ENCODE measurements around the gene EIF2B2. TPM values are rescaled to one million over a fixed set of nuclear protein-coding genes. Genes with fewer than 3 reads are reported as not detected.

The EIF2B2 gene
- total and polyA plus RNA-seq, 2 experiments from 2014 or later = 39.2 to 40.5 TPM

DNA sequence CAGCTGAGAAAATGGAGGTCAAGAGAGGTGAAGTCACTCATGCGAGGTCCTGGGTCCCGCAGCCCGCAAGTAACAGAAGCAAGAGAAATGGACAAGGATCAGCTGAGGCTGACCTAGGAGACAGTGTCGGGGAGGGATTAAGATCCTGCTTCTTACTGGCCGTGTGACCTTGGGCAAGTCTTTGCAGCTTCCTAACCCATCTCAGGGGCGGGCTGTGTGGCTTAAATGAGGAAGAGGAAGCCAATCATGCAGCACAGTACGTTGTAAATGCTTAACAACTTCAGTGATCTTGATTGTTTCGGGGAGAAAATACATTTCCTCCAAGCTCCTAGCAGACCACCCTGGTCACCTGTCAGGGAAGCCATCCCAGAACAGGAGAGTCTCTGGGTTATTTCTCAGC, 40.2 kb upstream of the EIF2B2 start (continued):
- TF ChIP-seq, protein P1, sequence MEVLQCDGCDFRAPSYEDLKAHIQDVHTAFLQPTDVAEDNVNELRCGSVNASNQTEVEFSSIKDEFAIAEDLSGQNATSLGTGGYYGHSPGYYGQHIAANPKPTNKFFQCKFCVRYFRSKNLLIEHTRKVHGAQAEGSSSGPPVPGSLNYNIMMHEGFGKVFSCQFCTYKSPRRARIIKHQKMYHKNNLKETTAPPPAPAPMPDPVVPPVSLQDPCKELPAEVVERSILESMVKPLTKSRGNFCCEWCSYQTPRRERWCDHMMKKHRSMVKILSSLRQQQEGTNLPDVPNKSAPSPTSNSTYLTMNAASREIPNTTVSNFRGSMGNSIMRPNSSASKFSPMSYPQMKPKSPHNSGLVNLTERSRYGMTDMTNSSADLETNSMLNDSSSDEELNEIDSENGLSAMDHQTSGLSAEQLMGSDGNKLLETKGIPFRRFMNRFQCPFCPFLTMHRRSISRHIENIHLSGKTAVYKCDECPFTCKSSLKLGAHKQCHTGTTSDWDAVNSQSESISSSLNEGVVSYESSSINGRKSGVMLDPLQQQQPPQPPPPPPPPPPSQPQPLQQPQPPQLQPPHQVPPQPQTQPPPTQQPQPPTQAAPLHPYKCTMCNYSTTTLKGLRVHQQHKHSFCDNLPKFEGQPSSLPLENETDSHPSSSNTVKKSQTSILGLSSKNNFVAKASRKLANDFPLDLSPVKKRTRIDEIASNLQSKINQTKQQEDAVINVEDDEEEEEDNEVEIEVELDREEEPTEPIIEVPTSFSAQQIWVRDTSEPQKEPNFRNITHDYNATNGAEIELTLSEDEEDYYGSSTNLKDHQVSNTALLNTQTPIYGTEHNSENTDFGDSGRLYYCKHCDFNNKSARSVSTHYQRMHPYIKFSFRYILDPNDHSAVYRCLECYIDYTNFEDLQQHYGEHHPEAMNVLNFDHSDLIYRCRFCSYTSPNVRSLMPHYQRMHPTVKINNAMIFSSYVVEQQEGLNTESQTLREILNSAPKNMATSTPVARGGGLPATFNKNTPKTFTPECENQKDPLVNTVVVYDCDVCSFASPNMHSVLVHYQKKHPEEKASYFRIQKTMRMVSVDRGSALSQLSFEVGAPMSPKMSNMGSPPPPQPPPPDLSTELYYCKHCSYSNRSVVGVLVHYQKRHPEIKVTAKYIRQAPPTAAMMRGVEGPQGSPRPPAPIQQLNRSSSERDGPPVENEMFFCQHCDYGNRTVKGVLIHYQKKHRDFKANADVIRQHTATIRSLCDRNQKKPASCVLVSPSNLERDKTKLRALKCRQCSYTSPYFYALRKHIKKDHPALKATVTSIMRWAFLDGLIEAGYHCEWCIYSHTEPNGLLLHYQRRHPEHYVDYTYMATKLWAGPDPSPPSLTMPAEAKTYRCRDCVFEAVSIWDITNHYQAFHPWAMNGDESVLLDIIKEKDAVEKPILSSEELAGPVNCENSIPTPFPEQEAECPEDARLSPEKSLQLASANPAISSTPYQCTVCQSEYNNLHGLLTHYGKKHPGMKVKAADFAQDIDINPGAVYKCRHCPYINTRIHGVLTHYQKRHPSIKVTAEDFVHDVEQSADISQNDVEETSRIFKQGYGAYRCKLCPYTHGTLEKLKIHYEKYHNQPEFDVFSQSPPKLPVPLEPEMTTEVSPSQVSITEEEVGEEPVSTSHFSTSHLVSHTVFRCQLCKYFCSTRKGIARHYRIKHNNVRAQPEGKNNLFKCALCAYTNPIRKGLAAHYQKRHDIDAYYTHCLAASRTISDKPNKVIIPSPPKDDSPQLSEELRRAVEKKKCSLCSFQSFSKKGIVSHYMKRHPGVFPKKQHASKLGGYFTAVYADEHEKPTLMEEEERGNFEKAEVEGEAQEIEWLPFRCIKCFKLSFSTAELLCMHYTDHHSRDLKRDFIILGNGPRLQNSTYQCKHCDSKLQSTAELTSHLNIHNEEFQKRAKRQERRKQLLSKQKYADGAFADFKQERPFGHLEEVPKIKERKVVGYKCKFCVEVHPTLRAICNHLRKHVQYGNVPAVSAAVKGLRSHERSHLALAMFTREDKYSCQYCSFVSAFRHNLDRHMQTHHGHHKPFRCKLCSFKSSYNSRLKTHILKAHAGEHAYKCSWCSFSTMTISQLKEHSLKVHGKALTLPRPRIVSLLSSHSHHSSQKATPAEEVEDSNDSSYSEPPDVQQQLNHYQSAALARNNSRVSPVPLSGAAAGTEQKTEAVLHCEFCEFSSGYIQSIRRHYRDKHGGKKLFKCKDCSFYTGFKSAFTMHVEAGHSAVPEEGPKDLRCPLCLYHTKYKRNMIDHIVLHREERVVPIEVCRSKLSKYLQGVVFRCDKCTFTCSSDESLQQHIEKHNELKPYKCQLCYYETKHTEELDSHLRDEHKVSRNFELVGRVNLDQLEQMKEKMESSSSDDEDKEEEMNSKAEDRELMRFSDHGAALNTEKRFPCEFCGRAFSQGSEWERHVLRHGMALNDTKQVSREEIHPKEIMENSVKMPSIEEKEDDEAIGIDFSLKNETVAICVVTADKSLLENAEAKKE (CRISPR knock-in tag; IDR thresholded peaks at IDR 0.05) = no peak
- TF ChIP-seq STAT1 (IDR thresholded peaks at IDR 0.05; ENCODE audit: unreplicated experiment) (no peak), POLR2AphosphoS5 (IDR thresholded peaks at IDR 0.05; ENCODE audit: low read depth) (no peak), ZNF331 (CRISPR knock-in tag; IDR thresholded peaks at IDR 0.05; ENCODE audit: low read depth) (no peak), CREB1 (CRISPR knock-in tag; IDR thresholded peaks at IDR 0.05; ENCODE audit: low read depth) (no peak)
- TF ChIP-seq, protein P2, sequence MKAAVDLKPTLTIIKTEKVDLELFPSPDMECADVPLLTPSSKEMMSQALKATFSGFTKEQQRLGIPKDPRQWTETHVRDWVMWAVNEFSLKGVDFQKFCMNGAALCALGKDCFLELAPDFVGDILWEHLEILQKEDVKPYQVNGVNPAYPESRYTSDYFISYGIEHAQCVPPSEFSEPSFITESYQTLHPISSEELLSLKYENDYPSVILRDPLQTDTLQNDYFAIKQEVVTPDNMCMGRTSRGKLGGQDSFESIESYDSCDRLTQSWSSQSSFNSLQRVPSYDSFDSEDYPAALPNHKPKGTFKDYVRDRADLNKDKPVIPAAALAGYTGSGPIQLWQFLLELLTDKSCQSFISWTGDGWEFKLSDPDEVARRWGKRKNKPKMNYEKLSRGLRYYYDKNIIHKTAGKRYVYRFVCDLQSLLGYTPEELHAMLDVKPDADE (IDR thresholded peaks at IDR 0.05) = no peak

DNA sequence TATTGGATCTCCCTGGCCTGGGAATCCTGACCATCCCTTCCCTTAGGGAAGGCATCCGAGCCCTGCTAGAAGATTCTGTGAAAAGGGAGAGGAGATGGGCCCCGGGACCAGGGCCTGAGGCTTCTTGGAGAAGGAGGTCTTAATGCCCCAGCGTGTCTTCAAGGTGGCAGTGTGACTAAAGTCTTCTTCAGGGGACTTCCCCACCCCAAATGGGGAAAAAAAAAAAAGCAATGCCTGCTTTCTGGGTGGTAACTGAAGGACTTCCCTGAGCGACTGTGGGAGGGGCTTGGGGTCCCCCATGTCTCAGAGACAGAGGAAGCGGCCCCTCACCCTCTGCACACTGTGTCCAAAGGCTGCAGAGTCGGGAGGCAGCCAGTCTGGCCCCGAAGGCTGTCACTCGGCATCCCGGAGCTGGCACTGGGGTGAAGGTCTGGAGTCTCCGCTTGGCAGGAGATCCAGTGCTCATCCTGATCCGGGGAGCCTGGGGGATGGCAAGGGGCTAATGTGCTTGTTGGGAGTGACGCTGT, 39.5 kb upstream of the EIF2B2 start:
- Mint-ChIP-seq H3K36me3 (ENCODE audit: low read depth) (no peaks in the 10 kb centered on the region; the same call in 2 of the 3 replicates), H3K9me3 (no peaks in the 10 kb centered on the region), H3K27me3 (ENCODE audit: insufficient read depth, low read depth, poor library complexity) (peaks cover 17% of the 10 kb centered on the region), H3K27ac (no peak overlapping the region), H3K4me3 (no peak overlapping the region), H3K4me1 (peaks cover 12% of the 10 kb centered on the region)
- peak overlapping the region; percentile 90; the same call in 1 of the 2 replicates for H2AFZ ChIP-seq
- no peak for DNase-seq (ENCODE audit: low spot score)
- no peak overlapping the region for H3K27ac ChIP-seq (ENCODE audit: low read depth)
- H3K36me3 ChIP-seq (ENCODE audit: insufficient read depth) = no peaks in the 10 kb centered on the region
- H3K9me2 ChIP-seq (ENCODE audit: insufficient read depth) = no peaks in the 10 kb centered on the region
- peak; percentile 21; the same call in 2 of the 3 replicates for ATAC-seq
- no peak overlapping the region for H3K4me3 ChIP-seq
- H3K79me2 ChIP-seq (replicated peaks; ENCODE audit: insufficient read depth) = no peaks in the 10 kb centered on the region
- no peak overlapping the region for H3K4me2 ChIP-seq
- no peaks in the 10 kb centered on the region for H4K20me1 ChIP-seq (replicated peaks; ENCODE audit: insufficient read depth)
- H3F3A ChIP-seq (replicated peaks; ENCODE audit: low read depth) = no peaks in the 10 kb centered on the region
- no peaks in the 10 kb centered on the region for H3K27me3 ChIP-seq (ENCODE audit: insufficient read depth)
- no peaks in the 10 kb centered on the region; the same call in 1 of the 2 replicates for H3K4me1 ChIP-seq (ENCODE audit: insufficient read depth)
- TF ChIP-seq ZNF114 (CRISPR knock-in tag; IDR thresholded peaks at IDR 0.05) = no peak
- TF ChIP-seq, protein P3, sequence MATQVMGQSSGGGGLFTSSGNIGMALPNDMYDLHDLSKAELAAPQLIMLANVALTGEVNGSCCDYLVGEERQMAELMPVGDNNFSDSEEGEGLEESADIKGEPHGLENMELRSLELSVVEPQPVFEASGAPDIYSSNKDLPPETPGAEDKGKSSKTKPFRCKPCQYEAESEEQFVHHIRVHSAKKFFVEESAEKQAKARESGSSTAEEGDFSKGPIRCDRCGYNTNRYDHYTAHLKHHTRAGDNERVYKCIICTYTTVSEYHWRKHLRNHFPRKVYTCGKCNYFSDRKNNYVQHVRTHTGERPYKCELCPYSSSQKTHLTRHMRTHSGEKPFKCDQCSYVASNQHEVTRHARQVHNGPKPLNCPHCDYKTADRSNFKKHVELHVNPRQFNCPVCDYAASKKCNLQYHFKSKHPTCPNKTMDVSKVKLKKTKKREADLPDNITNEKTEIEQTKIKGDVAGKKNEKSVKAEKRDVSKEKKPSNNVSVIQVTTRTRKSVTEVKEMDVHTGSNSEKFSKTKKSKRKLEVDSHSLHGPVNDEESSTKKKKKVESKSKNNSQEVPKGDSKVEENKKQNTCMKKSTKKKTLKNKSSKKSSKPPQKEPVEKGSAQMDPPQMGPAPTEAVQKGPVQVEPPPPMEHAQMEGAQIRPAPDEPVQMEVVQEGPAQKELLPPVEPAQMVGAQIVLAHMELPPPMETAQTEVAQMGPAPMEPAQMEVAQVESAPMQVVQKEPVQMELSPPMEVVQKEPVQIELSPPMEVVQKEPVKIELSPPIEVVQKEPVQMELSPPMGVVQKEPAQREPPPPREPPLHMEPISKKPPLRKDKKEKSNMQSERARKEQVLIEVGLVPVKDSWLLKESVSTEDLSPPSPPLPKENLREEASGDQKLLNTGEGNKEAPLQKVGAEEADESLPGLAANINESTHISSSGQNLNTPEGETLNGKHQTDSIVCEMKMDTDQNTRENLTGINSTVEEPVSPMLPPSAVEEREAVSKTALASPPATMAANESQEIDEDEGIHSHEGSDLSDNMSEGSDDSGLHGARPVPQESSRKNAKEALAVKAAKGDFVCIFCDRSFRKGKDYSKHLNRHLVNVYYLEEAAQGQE (IDR thresholded peaks at IDR 0.05; ENCODE audit: unreplicated experiment) = no peak
- TF ChIP-seq, protein P4, sequence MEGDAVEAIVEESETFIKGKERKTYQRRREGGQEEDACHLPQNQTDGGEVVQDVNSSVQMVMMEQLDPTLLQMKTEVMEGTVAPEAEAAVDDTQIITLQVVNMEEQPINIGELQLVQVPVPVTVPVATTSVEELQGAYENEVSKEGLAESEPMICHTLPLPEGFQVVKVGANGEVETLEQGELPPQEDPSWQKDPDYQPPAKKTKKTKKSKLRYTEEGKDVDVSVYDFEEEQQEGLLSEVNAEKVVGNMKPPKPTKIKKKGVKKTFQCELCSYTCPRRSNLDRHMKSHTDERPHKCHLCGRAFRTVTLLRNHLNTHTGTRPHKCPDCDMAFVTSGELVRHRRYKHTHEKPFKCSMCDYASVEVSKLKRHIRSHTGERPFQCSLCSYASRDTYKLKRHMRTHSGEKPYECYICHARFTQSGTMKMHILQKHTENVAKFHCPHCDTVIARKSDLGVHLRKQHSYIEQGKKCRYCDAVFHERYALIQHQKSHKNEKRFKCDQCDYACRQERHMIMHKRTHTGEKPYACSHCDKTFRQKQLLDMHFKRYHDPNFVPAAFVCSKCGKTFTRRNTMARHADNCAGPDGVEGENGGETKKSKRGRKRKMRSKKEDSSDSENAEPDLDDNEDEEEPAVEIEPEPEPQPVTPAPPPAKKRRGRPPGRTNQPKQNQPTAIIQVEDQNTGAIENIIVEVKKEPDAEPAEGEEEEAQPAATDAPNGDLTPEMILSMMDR (conservative IDR thresholded peaks at IDR 0.05; ENCODE audit: low read depth in 2 of 2) = no peak

Measured in GM23338 (cell line).